Breast epithelium (tissue), 4 donors: Measurements from ENCODE around the gene SDR42E2. TPM values are rescaled to one million over a fixed set of nuclear protein-coding genes. Genes with fewer than 3 reads are reported as not detected.

Experiments
- DNase-seq, 2 donors: peaks; one replicate each; pipeline ENCODE4 v3.0.0-alpha.2; 2019; ENCODE audit warnings: low spot score in 2 of 2
- H3K27ac ChIP-seq, 2 donors: fragments of 200-600 bp; sonication (generic) in 1 of 2; one replicate each; pipeline ENCODE4 v1.5.1; 2016 to 2019; ENCODE audit warnings: mild to moderate bottlenecking in 1 of 2
- H3K27me3 ChIP-seq, 2 donors: fragments of 200-600 bp; sonication (generic) in 1 of 2; one replicate each; pipeline versions ENCODE4 v1.5.1 to v1.6.0; 2017 to 2019; ENCODE audit warnings: control low read depth in 1 of 2, mild to moderate bottlenecking in 1 of 2
- H3K36me3 ChIP-seq: fragments of 200-600 bp; one replicate; pipeline ENCODE4 v1.5.1; 2019
- H3K4me1 ChIP-seq, 2 donors: fragments of 200-600 bp; sonication (generic); one replicate each; pipeline ENCODE4 v1.5.1; 2016 to 2019; ENCODE audit warnings: control low read depth in 1 of 2
- H3K4me3 ChIP-seq, 3 donors: fragments of 200-600 bp; sonication (generic); 1 replicate in 2 of 3; 2 replicates in 1 of 3; pipeline ENCODE4 v1.5.1; 2016 to 2019; ENCODE audit warnings: mild to moderate bottlenecking in 3 of 3, moderate library complexity in 2 of 3
- H3K9me3 ChIP-seq, 2 donors: fragments of 200-600 bp; sonication (generic) in 1 of 2; one replicate each; pipeline ENCODE4 v1.5.1; 2016 to 2019; ENCODE audit warnings: control low read depth in 1 of 2
- POLR2A ChIP-seq: fragments of 450-650 bp; IDR thresholded peaks from one replicate; pipeline ENCODE4 v1.6.1; 2016; ENCODE audit warnings: antibody characterized with exemption, mild to moderate bottlenecking, moderate library complexity
- POLR2AphosphoS5 ChIP-seq, 3 donors: sonication (generic); formaldehyde crosslinking; IDR thresholded peaks; one replicate each; pipeline ENCODE4 v1.6.1; 2017; ENCODE audit warnings: antibody characterized with exemption in 3 of 3
- intact Hi-C: fragments of 100-400 bp; cut with DNase I; formaldehyde crosslinking; loops from one replicate; pipeline ENCODE4 v1.15.1; 2023; ENCODE audit warnings: low total_unique reads
- total RNA-seq, 3 donors: library from RNA; depleted of rRNA; stranded (reverse); fragments of >200 nt; gene quantifications; one replicate each; pipeline ENCODE4 v1.1.0, GENCODE V29; 2016
- TF ChIP-seq, protein P1 (sequence below), 3 donors: fragments of 450-650 bp; IDR thresholded peaks; one replicate each; pipeline ENCODE4 v1.5.1; 2016 to 2017; ENCODE audit warnings: antibody characterized with exemption in 3 of 3, mild to moderate bottlenecking in 3 of 3, moderate library complexity in 3 of 3

SDR42E2 gene
- total RNA-seq, 3 donors from 2014 or later = 0.16 TPM; not detected in 2

DNA sequence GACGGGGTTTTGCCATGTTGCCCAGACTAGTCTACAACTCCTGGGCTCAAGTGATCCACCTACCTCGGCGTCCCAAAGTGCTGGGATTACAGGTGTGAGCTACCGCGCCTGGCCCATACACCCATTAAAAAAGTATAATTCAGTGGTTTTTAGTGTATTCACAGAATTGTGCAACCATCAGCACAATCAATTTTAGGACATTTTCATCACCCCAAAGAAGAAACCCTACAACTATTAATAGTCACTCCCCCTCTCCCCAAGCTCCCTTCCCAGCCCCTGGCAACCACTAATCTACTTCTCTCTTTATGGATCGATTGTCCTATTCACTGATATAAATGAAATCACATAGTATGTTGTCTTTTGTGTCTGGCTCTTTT lies 39.9 kb downstream of the SDR42E2 start:
- TF ChIP-seq POLR2AphosphoS5 (IDR thresholded peaks at IDR 0.05) (no peak), POLR2A (no peak)
- TF ChIP-seq, protein P1, sequence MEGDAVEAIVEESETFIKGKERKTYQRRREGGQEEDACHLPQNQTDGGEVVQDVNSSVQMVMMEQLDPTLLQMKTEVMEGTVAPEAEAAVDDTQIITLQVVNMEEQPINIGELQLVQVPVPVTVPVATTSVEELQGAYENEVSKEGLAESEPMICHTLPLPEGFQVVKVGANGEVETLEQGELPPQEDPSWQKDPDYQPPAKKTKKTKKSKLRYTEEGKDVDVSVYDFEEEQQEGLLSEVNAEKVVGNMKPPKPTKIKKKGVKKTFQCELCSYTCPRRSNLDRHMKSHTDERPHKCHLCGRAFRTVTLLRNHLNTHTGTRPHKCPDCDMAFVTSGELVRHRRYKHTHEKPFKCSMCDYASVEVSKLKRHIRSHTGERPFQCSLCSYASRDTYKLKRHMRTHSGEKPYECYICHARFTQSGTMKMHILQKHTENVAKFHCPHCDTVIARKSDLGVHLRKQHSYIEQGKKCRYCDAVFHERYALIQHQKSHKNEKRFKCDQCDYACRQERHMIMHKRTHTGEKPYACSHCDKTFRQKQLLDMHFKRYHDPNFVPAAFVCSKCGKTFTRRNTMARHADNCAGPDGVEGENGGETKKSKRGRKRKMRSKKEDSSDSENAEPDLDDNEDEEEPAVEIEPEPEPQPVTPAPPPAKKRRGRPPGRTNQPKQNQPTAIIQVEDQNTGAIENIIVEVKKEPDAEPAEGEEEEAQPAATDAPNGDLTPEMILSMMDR (IDR thresholded peaks at IDR 0.05) = no peak
- no peak overlapping the region for H3K4me3 ChIP-seq
- peaks cover 0 to 1% of the 10 kb centered on the region in 2 donors for H3K4me1 ChIP-seq
- intact Hi-C loops = no loop called here
- no peaks in the 10 kb centered on the region for H3K9me3 ChIP-seq
- H3K27ac ChIP-seq = peak overlapping the region; percentile 48 to 64
- no peaks in the 10 kb centered on the region for H3K27me3 ChIP-seq
- no peaks in the 10 kb centered on the region for H3K36me3 ChIP-seq
- DNase-seq = no peak

DNA sequence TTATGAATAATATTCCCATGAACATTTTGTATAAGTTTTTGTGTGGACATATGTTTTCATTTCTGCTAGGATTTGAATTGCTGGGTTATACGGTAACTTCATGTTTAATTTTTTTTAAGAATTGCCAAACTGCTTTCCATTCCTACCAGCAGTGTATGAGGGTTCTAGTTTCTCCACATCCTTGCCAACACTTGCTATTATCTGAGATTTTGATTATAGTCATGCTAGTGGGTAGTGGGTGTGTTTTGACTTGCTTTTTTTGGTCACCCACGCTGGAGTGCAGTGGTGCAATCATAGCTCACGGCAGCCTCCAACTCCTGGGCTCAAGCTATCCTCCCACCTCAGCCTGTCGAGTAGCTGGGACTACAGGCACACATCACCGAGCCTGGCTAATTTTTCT lies 40.8 kb downstream of the SDR42E2 start:
- Histone ChIP-seq H3K36me3 (no peaks in the 10 kb centered on the region), H3K4me1 (peaks cover 0 to 9% of the 10 kb centered on the region in 2 donors), H3K4me3 (no peak overlapping the region), H3K27ac (no peak overlapping the region), H3K27me3 (no peaks in the 10 kb centered on the region), H3K9me3 (no peaks in the 10 kb centered on the region)
- TF ChIP-seq, protein P1 (IDR thresholded peaks at IDR 0.05) = no peak
- TF ChIP-seq POLR2AphosphoS5 (IDR thresholded peaks at IDR 0.05) = no peak
- no peak for TF ChIP-seq POLR2A
- intact Hi-C loops = no loop called here
- DNase-seq = no peak

DNA sequence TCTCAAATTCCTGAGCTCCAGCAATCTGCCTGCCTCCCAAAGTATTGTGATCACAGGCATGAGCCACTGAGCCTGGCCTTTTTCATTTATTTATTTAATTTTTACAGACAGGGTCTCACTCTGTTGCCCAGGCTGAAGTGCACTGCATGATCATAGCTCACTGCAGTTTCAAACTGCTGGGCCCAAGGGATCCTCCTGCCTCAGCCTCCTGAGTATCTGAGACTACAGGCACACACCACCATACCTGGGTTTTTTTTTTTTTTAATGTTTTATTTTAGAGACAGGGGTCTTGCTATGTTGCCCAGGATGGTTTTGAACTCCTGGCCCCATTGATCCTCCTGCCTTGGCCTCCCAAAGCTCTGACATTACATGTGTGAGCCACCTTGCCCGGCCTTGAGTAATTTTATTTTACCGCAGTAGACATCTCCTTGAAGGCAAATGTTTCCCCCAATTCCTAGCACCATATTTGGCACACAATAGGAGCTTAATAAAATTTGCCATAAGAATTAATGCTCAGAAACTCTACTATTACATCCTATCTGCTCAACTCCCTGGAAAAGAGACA lies 41.9 kb downstream of the SDR42E2 start:
- Histone ChIP-seq H3K27ac (peak overlapping the region in 1 of 2 donors; percentile 80), H3K4me3 (no peak overlapping the region), H3K36me3 (no peaks in the 10 kb centered on the region), H3K4me1 (peaks cover 0 to 12% of the 10 kb centered on the region in 2 donors), H3K27me3 (no peaks in the 10 kb centered on the region), H3K9me3 (no peaks in the 10 kb centered on the region)
- intact Hi-C loops = no loop called here
- no peak for DNase-seq
- TF ChIP-seq, protein P1 (IDR thresholded peaks at IDR 0.05) = no peak
- TF ChIP-seq POLR2A (no peak), POLR2AphosphoS5 (IDR thresholded peaks at IDR 0.05) (no peak)

DNA sequence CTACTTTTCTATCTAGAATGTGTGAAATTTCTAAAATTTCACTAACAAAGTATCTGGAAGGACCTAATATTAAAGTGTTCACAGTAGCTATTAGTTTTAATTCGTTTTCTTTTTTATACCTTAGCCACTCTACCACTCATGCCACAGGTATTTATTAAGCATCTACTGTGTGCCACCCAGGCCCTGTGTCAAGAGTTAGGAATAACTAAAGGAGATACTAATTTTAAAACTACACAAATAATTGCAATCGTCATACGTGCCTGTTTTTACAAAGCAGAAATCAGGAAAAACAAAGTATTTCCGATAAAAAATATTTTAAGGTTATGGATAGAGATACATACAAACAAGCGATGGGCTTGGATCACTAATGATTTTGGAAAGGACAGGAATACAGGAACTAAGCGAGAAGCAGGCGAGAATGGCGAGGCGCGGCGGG lies 43.3 kb downstream of the SDR42E2 start:
- Histone ChIP-seq H3K4me1 (peaks cover 0 to 12% of the 10 kb centered on the region in 2 donors), H3K27me3 (no peaks in the 10 kb centered on the region), H3K36me3 (no peaks in the 10 kb centered on the region), H3K4me3 (peak overlapping the region; percentile 79 to 94 (median 92)), H3K27ac (peak overlapping the region; percentile 80 to 91), H3K9me3 (no peaks in the 10 kb centered on the region)
- no peak for TF ChIP-seq POLR2AphosphoS5 (IDR thresholded peaks at IDR 0.05)
- TF ChIP-seq, protein P1 (IDR thresholded peaks at IDR 0.05) = no peak
- no peak for TF ChIP-seq POLR2A
- DNase-seq = no peak
- intact Hi-C loops = loop anchor here (5.0 kb wide), 1 partner anchor 97 kb away; no protein-coding TSS in a partner anchor

DNA sequence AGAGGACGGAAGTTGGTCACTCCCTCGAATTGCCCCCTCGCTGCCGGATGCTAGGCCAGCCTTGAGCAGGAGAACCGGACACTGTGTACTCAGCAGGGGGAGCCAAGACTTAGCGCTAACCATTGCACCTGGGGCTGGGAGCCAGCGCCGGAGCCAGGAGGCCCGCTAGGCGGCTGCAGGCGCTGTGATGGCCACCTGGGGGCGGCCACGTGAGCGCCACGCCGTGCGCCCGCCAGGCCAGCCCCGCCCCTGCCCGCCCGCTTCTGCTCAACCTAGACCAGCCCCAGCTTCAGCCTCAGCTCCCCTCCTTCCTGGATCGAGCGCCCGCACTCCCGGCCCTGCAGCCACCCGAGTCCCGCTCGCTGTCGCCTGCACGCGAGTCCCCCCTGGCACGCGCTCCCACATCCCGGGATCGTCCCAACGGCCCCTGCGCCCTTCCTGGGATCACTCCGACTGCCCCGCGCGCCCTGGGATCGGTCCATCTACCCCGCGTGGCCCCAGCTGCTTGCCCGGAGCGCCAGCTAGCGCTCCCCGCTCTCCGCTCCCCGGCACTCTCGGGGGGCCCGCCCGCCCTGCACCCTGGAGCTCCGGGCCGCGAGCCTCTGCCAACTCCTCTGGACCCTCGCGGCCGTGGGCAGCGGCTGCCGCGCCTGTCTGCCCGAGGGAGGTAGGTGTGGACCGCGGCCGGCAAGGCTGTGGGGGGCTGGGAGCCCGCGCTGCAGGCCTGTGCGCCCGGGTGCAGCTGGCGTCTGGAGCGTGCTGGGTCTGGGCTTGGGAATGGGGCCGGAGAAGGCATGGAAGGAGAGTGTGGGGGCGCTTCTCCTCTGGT lies 43.9 kb downstream of the SDR42E2 start, which contains the start of gene EEF2K:
Gene EEF2K (plus strand): TSS at position 266 of the 829 bp plus-strand sequence. CDS start 19,452 bp downstream, outside the sequence.
- Histone ChIP-seq H3K4me3 (peak within 1 kb of the TSS; percentile 79 to 94 (median 92)), H3K27ac (peak within 1 kb of the TSS; percentile 80 to 91), H3K4me1 (peaks cover 0 to 12% of the 10 kb centered on the region in 2 donors), H3K9me3 (no peaks in the 10 kb centered on the region), H3K27me3 (no peaks in the 10 kb centered on the region), H3K36me3 (no peaks in the 10 kb centered on the region)
- intact Hi-C loops = loop anchor here (5.0 kb wide), 1 partner anchor 96 kb away; no protein-coding TSS in a partner anchor
- TF ChIP-seq POLR2A = no peak
- TF ChIP-seq POLR2AphosphoS5 (IDR thresholded peaks at IDR 0.05) = peak; percentile 80 to 91 (median 91)
- TF ChIP-seq, protein P1 (IDR thresholded peaks at IDR 0.05) = peak; percentile 71 to 91 (median 81)
- peak; percentile 88 to 91 for DNase-seq
